ENCODE results near the gene FREY1. TPM values are rescaled to one million over a fixed set of nuclear protein-coding genes. Genes with fewer than 3 reads are reported as not detected.

Gene FREY1
- total RNA-seq, 1 donor: 1.8 TPM

- H3K27me3 ChIP-seq (ENCODE audit: insufficient read depth, low read length): peaks cover 12% of the 10 kb centered on the region
- H4K20me1 ChIP-seq (ENCODE audit: insufficient read depth, low read length): peaks cover 46% of the 10 kb centered on the region
- H3K4me3 ChIP-seq (ENCODE audit: insufficient read depth, low read length): no peak overlapping the region
- TF ChIP-seq CTCF (IDR thresholded peaks at IDR 0.05; ENCODE audit: extremely low read depth, low read depth, low read length): no peak
- no peak overlapping the region for H3K27ac ChIP-seq (ENCODE audit: low read depth, low read length)
- DNase-seq (ENCODE audit: insufficient read length, low spot score, missing footprints): no peak
- H2AFZ ChIP-seq (ENCODE audit: low read length): no peak overlapping the region
- H3K79me2 ChIP-seq (ENCODE audit: insufficient read depth, low read length): no peaks in the 10 kb centered on the region
- peaks cover 33% of the 10 kb centered on the region for H3K36me3 ChIP-seq (ENCODE audit: insufficient read depth, low read length)
- H3K4me2 ChIP-seq (ENCODE audit: insufficient read depth, low read length): no peak overlapping the region
- peaks cover 6% of the 10 kb centered on the region for H3K4me1 ChIP-seq (ENCODE audit: insufficient read depth, low read length)
- no peaks in the 10 kb centered on the region for H3K9me3 ChIP-seq (ENCODE audit: low read depth, low read length)
Measured at GRCh38 chr11:45881708-45882368, 25.2 kb downstream of the FREY1 start.

DNA sequence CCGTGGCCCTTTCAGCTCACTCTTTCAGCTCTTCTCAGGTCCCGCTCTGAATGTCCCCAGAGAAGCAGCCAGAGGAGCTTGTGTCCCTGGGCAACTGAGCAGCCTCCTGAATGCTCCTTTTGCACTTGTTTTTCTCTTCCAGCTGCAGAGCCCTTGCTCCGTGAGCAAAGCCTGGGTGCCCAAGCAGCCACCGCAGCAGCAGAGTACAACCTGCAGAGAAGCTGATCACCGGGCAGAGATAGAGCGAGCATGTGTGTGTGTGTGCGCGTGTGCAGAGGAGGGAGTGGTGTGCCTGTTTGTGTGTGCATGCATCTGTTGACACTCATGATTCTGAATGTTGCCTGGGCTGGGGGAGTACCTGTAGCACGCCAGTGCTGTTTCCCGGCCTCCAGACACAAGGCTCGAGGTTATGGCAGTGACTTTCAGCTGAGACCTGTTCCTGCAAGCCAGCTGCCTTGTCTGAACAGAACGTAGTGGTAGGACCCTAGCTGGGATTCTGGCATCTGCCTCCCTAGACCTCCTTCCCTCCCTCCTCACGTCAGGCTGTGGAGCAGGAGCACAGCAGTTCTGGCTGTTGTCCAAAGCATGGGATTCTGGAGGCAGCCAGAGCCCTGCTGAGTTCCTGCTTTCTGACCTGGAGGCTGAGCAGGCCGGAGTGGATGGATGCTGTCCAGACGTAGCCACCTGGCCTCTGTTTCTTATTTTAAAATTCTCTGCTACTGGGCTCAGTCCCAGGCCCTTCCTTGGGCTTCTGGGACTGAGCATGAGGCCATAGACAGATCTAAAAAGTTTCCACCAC, 26.1 kb downstream of the FREY1 start:
- H3K4me2 ChIP-seq (ENCODE audit: insufficient read depth, low read length): no peak overlapping the region
- no peak overlapping the region for H2AFZ ChIP-seq (ENCODE audit: low read length)
- H3K9me3 ChIP-seq (ENCODE audit: low read depth, low read length): no peaks in the 10 kb centered on the region
- DNase-seq (ENCODE audit: insufficient read length, low spot score, missing footprints): no peak
- peaks cover 7% of the 10 kb centered on the region for H3K27me3 ChIP-seq (ENCODE audit: insufficient read depth, low read length)
- H3K79me2 ChIP-seq (ENCODE audit: insufficient read depth, low read length): no peaks in the 10 kb centered on the region
- H3K27ac ChIP-seq (ENCODE audit: low read depth, low read length): no peak overlapping the region
- H3K4me1 ChIP-seq (ENCODE audit: insufficient read depth, low read length): peaks cover 6% of the 10 kb centered on the region
- no peak overlapping the region for H3K4me3 ChIP-seq (ENCODE audit: insufficient read depth, low read length)
- TF ChIP-seq CTCF (IDR thresholded peaks at IDR 0.05; ENCODE audit: extremely low read depth, low read depth, low read length): no peak
- peaks cover 42% of the 10 kb centered on the region for H4K20me1 ChIP-seq (ENCODE audit: insufficient read depth, low read length)
- peaks cover 37% of the 10 kb centered on the region for H3K36me3 ChIP-seq (ENCODE audit: insufficient read depth, low read length)

DNA sequence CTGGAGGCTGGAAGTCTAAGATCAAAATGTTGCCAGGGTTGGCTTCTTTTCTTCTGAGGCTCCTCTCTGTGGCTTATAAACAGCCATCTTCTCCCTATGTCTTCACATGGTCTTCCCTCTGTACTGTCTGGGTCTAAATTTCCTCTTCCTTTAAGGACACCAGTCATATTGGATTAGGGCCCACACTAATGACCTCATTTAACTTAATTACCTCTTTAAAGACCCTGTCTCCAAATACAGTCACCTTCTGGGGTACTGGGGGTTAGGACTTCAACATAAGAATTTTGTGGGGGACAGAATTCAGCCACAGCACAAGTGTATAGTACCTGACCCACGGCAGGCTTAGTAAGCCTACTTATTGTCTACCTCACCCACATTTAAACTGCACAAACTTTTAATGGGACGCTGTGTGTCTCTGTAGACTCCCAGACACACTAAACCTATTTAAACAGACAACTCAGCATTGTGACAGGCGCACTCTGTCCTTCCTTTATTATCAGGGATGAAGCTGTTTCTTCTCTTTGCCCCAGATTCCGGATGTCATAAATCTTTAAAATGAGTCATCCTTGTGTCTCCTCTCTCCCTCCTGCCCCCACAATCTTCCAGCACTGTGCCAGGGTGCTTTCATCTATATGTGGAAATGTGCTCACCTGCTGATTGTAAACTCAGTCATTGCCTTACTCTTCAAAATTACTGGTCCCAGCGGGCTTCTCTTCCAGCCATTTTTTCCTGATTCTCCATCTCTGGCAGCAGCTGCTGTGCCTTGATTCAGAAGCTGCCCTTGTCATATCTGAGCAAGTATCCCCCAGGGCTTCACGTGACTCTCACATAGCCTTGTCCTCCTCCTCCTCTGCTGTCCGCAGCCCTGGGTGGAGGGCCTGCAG, 27.0 kb downstream of the FREY1 start:
- DNase-seq (ENCODE audit: insufficient read length, low spot score, missing footprints): no peak
- Histone ChIP-seq H3K27ac (ENCODE audit: low read depth, low read length) (no peak overlapping the region), H3K36me3 (ENCODE audit: insufficient read depth, low read length) (peaks cover 38% of the 10 kb centered on the region), H3K9me3 (ENCODE audit: low read depth, low read length) (no peaks in the 10 kb centered on the region), H4K20me1 (ENCODE audit: insufficient read depth, low read length) (peaks cover 40% of the 10 kb centered on the region), H3K79me2 (ENCODE audit: insufficient read depth, low read length) (no peaks in the 10 kb centered on the region), H3K27me3 (ENCODE audit: insufficient read depth, low read length) (peaks cover 1% of the 10 kb centered on the region), H2AFZ (ENCODE audit: low read length) (no peak overlapping the region), H3K4me3 (ENCODE audit: insufficient read depth, low read length) (no peak overlapping the region), H3K4me2 (ENCODE audit: insufficient read depth, low read length) (no peak overlapping the region), H3K4me1 (ENCODE audit: insufficient read depth, low read length) (peaks cover 6% of the 10 kb centered on the region)
- no peak for TF ChIP-seq CTCF (IDR thresholded peaks at IDR 0.05; ENCODE audit: extremely low read depth, low read depth, low read length)

Measured in osteoblast (primary cell).